Esophagus (tissue), 2 donors: ENCODE data around the gene UNCX. TPM values are rescaled to one million over a fixed set of nuclear protein-coding genes. Genes with fewer than 3 reads are reported as not detected.
"Not testable (repeated sequence)": the region's sequence is repeated elsewhere in the genome, so short reads cannot be mapped to it uniquely, and the experiment has no call there.

Experiments used
- H3K27ac ChIP-seq, 2 donors: one replicate each; pipeline ENCODE4 v1.5.1; 2013; ENCODE audit warnings: low read depth in 2 of 2, mild to moderate bottlenecking in 2 of 2, inconsistent platforms in 1 of 2, low read length in 1 of 2, moderate library complexity in 1 of 2
- H3K27me3 ChIP-seq, 2 donors: one replicate each; pipeline ENCODE4 v1.6.1; 2013; ENCODE audit warnings: low read length in 2 of 2, control low read depth in 1 of 2, mild to moderate bottlenecking in 1 of 2; ENCODE audit not compliant: insufficient read depth in 2 of 2, control insufficient read depth in 1 of 2
- H3K36me3 ChIP-seq, 2 donors: one replicate each; pipeline ENCODE4 v1.6.1; 2013; ENCODE audit warnings: low read length in 1 of 2; ENCODE audit not compliant: control insufficient read depth in 2 of 2, insufficient read depth in 2 of 2
- H3K4me1 ChIP-seq, 2 donors: one replicate each; pipeline ENCODE4 v1.6.1; 2013; ENCODE audit warnings: low read length in 1 of 2; ENCODE audit not compliant: control insufficient read depth in 2 of 2, insufficient read depth in 2 of 2
- H3K4me3 ChIP-seq, 2 donors: one replicate each; pipeline ENCODE4 v1.5.1; 2013; ENCODE audit warnings: low read length in 2 of 2, mild to moderate bottlenecking in 2 of 2, low read depth in 1 of 2, moderate library complexity in 1 of 2
- H3K9me3 ChIP-seq, 2 donors: one replicate each; pipeline ENCODE4 v1.6.1; 2013; ENCODE audit warnings: mild to moderate bottlenecking in 2 of 2, low read depth in 1 of 2, low read length in 1 of 2, moderate library complexity in 1 of 2; ENCODE audit not compliant: control insufficient read depth in 2 of 2, insufficient read depth in 1 of 2
- WGBS, 2 donors: extraction: QIAGEN DNeasy Blood & Tissue Kit; methylation state at CpG; one replicate each; pipeline ENCODE4 v1.1.7; 2013; 5-methylcytosine and 5-hydroxymethylcytosine counted together
- polyA plus RNA-seq, 2 donors: library from polyadenylated mRNA; stranded (reverse); fragments of 200-250 nt; gene quantifications; one replicate each; pipeline ENCODE4 v1.2.3, GENCODE V29; 2013
- donor health status: healthy with polysubstance abuse.
- donor health status: Bipolar disorder and iron deficiency.

The UNCX gene
- polyA plus RNA-seq, 2 donors, result not detected

DNA sequence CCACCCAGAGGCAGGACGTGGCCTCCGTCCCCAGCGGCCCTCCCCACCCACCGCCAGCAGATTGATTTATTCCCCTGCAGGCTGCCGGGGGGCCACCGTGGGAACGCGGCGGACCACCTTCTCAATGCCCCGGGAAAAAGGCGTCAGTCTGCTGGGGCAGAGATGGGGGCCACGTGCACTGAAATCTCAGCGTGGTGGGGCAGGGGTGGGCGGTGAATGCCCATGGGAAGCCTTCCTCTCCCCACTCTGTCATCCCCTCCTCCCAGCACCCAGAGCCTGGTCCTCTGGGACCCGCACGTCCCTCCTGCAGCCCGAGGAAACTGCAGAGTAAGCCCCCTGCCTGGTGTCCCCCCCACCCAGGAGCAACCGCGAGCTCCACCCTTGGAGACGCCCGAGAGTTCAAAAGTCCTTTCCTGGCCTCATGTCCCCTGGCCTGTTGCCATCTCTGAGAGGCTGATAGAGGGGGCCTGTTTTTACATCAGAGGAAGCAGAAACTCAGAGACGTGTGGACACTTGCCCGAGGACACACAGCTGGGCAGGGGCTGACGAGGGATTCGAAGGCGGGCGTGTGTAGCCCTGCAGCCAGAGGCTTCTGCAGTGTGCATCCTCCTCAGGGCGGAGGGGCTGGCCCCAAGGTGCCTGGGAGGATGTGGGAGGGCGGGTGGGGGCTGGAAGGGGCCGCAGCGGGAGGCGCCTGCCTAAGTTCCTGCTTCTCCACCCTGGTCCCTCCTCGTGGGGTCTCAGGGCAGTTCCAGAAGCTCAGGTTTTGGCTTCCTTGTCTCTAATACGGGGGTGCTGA is 21.8 kb downstream of the UNCX start:
- no peak overlapping the region for H3K4me3 ChIP-seq
- peaks cover 8 to 21% of the 10 kb centered on the region in 2 donors for H3K27me3 ChIP-seq
- H3K9me3 ChIP-seq, result no peaks in the 10 kb centered on the region
- no peak overlapping the region for H3K27ac ChIP-seq
- H3K4me1 ChIP-seq, result no peaks in the 10 kb centered on the region
- 23 to 24% methylated on average over 33 to 34 of the region's 34 CpGs for WGBS, 2 donors
- H3K36me3 ChIP-seq, result no peaks in the 10 kb centered on the region

DNA sequence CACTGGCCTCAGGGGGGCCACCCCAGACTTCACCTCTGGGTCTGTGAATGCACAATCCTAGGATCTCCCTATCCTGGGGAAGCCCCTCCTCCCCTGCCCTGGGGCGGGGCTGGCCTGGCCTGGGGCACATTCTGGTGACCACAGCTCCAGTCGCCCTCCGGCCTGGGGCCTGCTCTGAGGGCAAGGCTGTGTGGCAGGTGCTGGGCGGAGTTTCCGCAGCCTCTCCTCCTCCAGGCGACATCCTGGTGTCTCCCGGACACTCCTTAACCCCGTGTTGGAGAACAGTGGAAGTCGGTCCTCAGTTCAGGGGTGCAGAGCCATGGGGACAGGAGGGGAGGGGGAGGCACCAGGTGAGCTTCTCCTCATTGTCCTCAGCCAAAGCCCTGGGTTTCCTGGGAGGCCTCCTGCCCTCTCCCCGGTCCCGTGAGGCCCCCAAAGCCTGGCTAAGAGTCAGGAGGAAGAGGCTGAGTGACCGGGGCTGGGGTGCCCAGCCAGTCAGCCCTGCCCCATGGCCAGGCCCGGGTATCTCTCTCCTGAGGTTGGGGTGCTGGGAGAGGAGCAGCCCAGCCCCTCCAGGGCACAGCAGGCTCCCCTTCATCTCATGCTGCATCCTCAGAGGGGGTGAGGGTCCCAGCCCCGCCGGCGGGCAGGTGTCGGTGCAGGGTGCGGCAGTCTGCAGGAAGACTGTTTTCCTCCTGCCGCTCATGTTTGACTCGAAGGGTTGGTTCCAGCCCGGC is 22.6 kb downstream of the UNCX start:
- Histone ChIP-seq H3K36me3 (no peaks in the 10 kb centered on the region), H3K27me3 (peaks cover 8 to 24% of the 10 kb centered on the region in 2 donors), H3K4me3 (no peak overlapping the region), H3K27ac (no peak overlapping the region), H3K4me1 (no peaks in the 10 kb centered on the region), H3K9me3 (no peaks in the 10 kb centered on the region)
- 28 to 35% methylated on average over 19 to 21 of the region's 21 CpGs for WGBS, 2 donors

DNA sequence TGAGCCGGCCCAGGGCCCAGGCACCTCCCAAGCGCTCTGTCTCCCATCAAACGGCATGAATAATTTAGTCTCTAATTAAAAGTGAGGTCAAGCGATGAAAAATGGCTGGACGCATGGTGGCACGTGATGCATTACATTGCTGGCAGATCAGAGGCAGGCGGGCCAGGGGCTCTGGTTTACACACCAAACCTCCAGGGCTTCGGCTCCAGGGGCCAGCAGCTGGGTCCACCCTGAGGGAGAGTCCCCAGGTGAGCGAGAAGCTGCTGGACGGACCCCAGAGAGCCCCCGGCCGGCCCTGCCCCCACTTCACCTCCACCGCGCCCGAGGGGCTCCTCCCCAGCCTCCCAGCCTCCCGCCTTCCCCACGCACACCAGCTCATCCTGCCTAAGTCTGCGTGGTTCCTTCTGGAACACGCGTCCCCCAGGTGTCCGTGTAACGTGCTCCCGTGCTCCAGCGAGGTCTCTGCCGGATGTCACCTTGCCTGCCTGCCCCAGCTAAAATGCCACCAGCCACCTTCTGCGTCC is 23.2 kb downstream of the UNCX start:
- Histone ChIP-seq H3K27me3 (peaks cover 8 to 24% of the 10 kb centered on the region in 2 donors), H3K4me3 (no peak overlapping the region), H3K4me1 (no peaks in the 10 kb centered on the region), H3K9me3 (no peaks in the 10 kb centered on the region), H3K36me3 (no peaks in the 10 kb centered on the region), H3K27ac (no peak overlapping the region)
- 55 to 59% methylated on average over 20 to 26 of the region's 26 CpGs for WGBS, 2 donors

DNA sequence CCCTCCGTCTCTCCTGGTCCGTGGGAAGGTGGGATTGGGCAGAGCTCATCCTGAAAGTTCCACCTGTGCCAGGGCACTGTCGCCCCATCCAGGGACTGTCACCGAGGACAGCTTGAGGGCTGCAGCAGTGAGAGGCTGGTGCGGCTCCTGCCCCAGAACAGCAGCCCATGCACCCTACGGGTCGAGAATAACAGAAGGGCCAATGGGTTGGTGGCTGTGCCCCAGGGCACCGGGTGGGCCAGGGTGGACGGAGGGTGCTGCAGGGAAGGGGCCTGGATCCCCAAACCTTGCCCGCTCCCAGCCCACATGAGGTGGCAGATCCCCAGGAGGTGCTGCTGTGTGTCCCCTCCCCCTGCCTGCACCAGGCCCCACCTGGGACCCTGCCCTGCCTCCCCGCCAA is 23.9 kb downstream of the UNCX start:
- Histone ChIP-seq H3K4me1 (no peaks in the 10 kb centered on the region), H3K4me3 (no peak overlapping the region), H3K36me3 (no peaks in the 10 kb centered on the region), H3K9me3 (no peaks in the 10 kb centered on the region), H3K27ac (no peak overlapping the region), H3K27me3 (peaks cover 5 to 21% of the 10 kb centered on the region in 2 donors)
- 77 to 78% methylated on average over 11 of the region's 11 CpGs for WGBS, 2 donors

DNA sequence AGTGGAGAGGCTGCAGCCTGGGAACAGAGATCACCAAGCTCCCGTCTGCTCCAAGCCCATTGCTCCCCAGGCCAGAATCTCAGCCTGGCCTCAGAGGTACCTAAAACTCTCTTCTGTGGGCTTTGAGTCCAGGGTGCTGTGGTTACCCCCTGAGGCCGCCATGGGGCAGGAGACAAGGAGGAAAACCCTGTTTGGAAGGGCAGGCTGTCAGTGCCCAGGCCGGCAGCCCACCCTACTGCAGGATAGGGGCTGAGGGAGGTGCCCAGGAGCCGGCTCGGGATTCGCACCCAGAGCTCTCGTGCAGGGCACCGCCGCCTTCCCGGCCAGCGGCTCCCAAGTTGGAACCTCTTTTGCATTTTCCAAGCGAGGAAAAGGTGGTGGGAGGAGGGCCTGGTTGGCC is 24.5 kb downstream of the UNCX start:
- Histone ChIP-seq H3K27ac (no peak overlapping the region), H3K9me3 (no peaks in the 10 kb centered on the region), H3K36me3 (no peaks in the 10 kb centered on the region), H3K4me1 (no peaks in the 10 kb centered on the region), H3K27me3 (peaks cover 5 to 19% of the 10 kb centered on the region in 2 donors), H3K4me3 (no peak overlapping the region)
- WGBS, 2 donors, result 57 to 59% methylated on average over 12 of the region's 12 CpGs

DNA sequence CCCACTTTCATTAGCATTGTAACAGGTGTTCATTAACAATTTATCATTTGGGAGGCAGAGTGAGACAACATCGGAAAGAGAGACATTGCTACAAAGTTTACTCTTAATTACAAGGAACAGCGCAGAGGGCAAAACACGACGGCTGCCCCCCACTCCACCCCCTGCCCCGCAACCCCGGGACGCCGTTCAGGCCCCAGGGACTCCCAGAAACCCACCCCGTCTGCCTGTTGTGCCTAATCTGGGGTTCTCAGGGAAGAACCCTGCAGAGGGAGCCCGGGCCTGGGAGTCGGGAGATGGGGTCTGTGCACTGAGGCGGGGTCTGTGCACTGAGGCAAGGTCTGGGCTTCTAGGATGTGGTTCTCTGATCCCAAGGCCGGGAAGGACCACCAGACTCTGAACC is 25.2 kb downstream of the UNCX start:
- H3K4me3 ChIP-seq, result no peak overlapping the region
- peaks cover 5 to 23% of the 10 kb centered on the region in 2 donors for H3K27me3 ChIP-seq
- 51% methylated on average over 13 of the region's 13 CpGs for WGBS, 2 donors
- H3K4me1 ChIP-seq, result no peaks in the 10 kb centered on the region
- H3K27ac ChIP-seq, result no peak overlapping the region
- no peaks in the 10 kb centered on the region for H3K9me3 ChIP-seq
- no peaks in the 10 kb centered on the region for H3K36me3 ChIP-seq

DNA sequence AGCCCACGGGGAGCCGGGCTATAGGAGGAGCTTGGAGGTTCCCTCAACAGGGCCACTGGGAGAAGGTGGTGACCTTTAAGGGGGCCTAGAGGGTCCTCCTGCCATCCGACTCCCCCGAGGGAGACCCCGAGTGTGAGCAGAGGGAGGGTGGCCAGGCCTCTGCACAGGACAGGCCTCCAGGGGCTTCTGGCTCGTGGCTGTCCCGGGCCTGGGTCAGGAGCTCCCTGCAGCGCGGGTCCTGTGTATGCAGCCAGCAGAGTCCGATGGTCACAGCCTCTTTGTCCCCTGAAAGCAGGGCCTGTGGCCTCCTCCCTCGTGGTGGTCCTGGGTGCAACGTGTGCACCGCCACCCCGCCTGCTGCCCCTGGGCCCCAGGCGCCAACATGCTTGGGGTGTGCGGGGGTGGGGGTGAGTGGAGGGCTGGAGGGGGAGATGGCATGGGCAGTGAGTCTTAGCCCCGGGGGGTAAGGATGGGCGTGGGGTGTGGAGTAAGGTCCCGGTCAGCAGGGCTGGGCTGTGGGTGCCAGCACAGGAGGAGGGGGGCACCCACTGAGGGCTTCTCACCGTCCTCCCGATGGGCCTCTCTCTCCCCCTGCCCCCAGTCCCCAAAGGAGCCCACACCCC is 27.1 kb downstream of the UNCX start:
- Histone ChIP-seq H3K27ac (no peak overlapping the region), H3K4me3 (no peak overlapping the region), H3K36me3 (no peaks in the 10 kb centered on the region), H3K4me1 (no peaks in the 10 kb centered on the region), H3K9me3 (no peaks in the 10 kb centered on the region), H3K27me3 (peaks cover 5 to 21% of the 10 kb centered on the region in 2 donors)
- 56 to 63% methylated on average over 17 to 21 of the region's 21 CpGs for WGBS, 2 donors

DNA sequence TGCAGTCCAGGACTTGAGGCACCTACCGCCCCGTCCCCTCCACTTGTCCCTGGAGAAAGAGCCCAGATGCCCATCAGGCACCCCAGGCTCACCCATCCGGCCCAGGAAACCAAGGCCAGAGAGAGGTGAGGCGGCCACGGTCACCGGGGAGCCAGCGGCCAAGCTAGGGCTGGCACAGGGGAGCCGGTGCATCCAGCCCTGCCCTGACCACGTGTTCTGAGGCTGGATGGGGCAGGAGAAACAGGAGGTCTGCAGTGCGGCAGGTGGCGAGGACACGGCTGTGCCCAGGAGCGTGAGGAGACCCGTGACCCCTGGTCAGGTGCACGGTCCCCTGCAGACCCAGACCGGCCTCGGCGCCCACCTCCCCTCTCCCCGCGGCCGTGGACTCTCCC is 27.6 kb downstream of the UNCX start:
- Histone ChIP-seq H3K36me3 (no peaks in the 10 kb centered on the region), H3K27me3 (peaks cover 5 to 17% of the 10 kb centered on the region in 2 donors), H3K4me3 (no peak overlapping the region), H3K27ac (no peak overlapping the region), H3K4me1 (no peaks in the 10 kb centered on the region), H3K9me3 (peaks cover 0 to 2% of the 10 kb centered on the region in 2 donors)
- 61 to 63% methylated on average over 9 to 21 of the region's 21 CpGs for WGBS, 2 donors

DNA sequence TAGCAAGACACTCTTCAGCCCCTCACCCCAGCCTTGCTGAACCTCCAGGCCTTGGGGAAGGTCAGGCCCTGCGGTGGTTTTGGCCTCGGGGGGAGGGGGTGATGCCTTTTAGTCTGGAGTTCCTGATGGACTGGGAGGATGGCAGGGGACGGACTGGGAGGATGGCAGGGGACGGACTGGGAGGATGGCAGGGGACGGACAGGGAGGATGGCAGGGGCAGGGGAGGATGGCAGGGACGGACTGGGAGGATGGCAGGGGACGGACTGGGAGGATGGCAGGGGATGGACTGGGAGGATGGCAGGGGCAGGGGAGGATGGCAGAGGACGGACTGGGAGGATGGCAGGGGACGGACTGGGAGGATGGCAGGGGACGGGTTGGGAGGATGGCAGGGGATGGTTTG is 28.4 kb downstream of the UNCX start:
- H3K36me3 ChIP-seq, H3K4me1 ChIP-seq, H3K9me3 ChIP-seq, H3K4me3 ChIP-seq, H3K27ac ChIP-seq: not testable (repeated sequence)
- WGBS, 2 donors, result 64 to 74% methylated on average over 10 of the region's 10 CpGs
- peaks cover 0 to 15% of the 10 kb centered on the region in 2 donors for H3K27me3 ChIP-seq
